HG03139 (cell line): ENCODE results near the gene SLC35D3.
"Not testable (repeated sequence)": the region's sequence is repeated elsewhere in the genome, so short reads cannot be mapped to it uniquely, and the experiment has no call there.

Experiments
- ATAC-seq: cut with Tn5 transposase; IDR thresholded peaks from one replicate; pipeline ENCODE4 v1.9.1; 2021; ENCODE audit not compliant: unreplicated experiment

SLC35D3 gene

GRCh38 chr6:136921936-136922684, at the start of gene SLC35D3:
TSS of gene SLC35D3 (plus strand) at chr6:136922301. CDS start at chr6:136922429, 128 bp downstream.
- no peak for ATAC-seq

GRCh38 chr6:136873748-136874147, 48.4 kb upstream of the SLC35D3 start:
- ATAC-seq: no peak

- ATAC-seq: not testable (repeated sequence)
These were observed 45.6 kb upstream of the SLC35D3 start for GRCh38 chr6:136876469-136876868.

GRCh38 chr6:136880748-136881460, 41.2 kb upstream of the SLC35D3 start:
- ATAC-seq: no peak

DNA sequence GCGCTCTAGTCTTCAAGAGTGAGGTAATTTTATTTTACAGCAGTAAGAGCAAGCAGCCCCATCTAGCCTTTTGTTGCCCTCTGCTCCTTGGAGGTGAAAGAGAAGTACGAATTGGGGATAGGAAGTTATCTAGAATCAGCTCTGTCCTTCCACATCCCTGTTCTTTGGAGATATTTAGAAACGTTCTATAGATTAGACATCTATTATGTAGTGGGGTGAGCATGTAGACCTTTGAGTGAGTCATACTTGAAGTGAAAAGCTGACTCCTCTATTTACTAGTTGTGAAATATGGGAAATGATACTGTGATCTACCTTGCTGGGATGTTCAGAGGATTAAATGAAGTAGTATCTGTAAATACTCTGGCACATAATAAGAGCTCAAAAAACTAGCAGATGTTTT, 36.0 kb upstream of the SLC35D3 start:
- no peak for ATAC-seq

- no peak for ATAC-seq
These were observed 34.1 kb upstream of the SLC35D3 start for GRCh38 chr6:136887953-136888352.

DNA sequence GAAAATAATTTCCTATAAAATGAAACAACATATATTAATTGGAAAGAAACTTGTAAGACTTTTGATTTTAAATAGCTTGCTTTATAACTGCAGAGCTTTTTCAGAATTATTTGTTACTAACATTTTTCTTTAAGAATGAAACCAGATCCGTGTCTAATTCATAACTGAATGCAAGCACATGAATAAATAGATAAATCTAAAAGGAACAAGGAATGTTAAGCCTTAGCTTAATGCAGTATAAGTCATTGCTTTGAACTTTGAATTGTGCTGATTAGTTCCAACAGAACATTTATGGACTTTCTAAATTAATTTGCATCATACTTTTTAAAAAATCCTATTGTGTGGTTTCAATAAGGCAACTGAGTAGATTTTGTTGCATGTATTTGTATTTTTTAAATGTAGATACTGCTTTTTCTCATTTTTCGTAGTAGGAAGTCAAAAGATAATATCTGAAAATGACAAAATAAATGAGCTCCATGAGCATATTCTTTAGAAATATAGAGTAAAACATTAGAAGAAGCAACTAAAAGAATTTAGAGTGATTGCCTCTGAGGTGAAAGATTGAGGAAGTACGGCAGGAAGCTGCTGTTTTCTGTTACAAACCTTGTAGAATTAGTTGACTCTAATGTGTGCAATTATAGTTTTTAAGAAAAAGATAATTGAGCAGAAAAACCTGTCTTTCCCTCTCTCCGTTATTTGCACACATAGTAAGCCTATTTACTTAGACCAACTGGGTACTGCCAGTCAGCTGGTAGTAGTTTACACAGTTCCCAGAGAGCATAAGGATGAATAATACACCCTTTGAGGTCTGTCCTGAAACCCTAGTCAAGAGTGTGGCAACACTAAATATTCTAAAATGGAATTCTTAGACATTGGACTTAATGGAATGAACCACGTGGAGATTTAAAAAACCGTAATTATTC, 32.6 kb upstream of the SLC35D3 start:
- no peak for ATAC-seq

- ATAC-seq: no peak
These were observed 31.8 kb upstream of the SLC35D3 start for GRCh38 chr6:136890194-136890839.

DNA sequence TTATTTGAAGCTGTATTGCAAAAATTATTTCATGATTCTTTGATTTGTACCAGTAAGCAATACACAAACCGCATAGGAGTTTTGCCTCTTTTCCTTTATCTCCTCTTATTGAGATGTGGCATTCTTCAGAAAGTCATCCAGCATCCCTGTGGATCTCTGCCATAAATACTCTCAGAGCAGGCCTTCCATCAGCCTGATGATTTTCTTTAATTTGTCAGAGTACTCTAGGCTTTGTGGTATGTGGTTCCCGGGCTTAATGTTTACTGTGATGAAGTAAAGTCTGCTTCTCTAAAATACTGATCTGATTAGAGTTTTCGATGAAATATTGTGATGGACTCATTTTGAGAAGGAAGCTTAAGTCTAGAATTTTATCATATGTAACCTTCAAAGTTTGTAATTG, 31.1 kb upstream of the SLC35D3 start:
- ATAC-seq: no peak

DNA sequence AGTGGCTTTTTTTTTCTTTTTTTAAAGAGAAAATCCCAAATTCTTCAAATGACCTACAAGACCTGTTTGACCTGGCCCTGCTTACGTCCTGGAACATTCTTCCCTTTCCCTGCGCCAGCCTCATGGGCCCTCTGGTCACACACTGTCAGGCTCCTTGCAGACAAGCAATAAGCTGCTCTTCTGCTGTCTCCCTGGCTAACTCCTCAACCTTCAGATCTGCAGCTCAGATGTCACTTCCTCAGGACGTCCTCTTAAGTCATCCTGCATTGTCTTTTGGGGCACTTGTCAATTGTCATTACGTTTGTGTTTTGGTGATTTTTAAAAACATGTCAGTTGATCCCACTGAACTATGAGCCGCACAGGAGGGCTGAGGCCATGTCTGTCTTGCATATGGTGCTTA, 28.9 kb upstream of the SLC35D3 start:
- ATAC-seq: no peak

DNA sequence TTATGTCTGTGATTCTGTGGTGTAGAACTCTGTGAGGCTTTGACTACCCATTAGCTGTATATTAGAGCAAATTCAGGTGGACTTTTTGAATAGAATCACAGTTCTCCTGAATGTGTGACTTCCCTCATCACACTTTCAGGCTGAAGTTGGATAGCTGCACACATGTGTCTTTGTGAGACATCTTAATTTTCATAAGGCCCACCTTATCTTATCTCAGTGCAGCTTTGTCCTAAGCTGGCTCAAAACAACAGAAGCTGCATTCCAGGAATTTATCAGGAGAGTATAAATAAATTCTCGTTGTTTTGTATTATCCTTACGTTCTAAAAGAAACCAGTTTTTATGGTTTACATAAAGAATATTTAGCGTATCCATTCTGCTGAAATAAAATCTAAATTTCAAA, 26.2 kb upstream of the SLC35D3 start:
- ATAC-seq: no peak

- no peak for ATAC-seq
These were observed 25.0 kb upstream of the SLC35D3 start for GRCh38 chr6:136897071-136897470.

DNA sequence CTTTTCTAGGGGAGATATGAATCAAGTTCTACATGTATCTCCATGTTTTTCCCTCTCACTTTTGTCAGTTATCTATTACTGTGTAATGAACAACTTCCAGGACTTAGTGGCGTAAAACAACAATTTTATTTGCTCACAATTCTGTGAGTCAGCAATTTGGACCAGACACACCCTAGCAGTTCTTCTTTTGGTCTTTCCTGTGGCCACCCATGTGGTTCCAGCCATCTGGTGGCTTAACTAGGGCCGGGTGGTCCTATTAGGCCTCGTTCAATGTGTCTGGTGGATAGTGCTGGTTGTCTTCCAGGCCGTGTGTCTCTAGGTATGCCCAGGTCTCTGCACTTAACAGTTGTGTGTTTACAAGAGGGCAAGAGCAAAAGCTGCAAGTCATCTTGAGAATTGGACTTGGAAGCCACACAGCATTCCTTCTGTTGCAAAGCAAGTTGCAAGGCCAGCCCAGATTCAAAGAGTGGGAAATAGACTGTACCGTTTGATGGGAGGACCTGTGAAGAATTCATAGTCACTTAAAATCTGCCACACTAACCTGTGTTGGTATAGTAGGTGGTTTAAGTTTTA, 20.8 kb upstream of the SLC35D3 start:
- ATAC-seq: no peak

- not testable (repeated sequence) for ATAC-seq
These were observed 17.6 kb upstream of the SLC35D3 start for GRCh38 chr6:136904477-136904876.

DNA sequence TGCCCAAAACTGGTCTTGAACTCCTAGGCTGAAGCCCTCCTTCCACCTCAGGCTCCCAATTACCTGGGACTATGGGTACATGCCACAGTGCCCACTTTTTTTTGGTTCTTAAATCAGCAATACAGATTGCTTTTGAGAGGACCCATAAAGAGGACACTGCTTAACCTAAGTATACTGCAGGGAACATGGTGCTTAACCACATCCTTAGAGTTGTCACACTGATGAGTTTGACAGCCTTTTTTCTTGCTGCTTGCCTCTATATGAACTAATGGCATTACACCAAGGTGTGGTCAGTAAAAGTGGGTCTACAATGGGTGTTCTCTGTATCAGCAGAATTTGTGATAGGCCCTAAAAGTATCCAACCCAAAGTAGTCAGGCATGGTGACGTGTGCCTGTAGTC, 7.2 kb upstream of the SLC35D3 start:
- ATAC-seq: no peak

- ATAC-seq: no peak
These were observed 3.4 kb upstream of the SLC35D3 start for GRCh38 chr6:136918706-136919105.

- ATAC-seq: no peak
These were observed 1.9 kb upstream of the SLC35D3 start for GRCh38 chr6:136920216-136920615.

GRCh38 chr6:136920671-136921380, 1.3 kb upstream of the SLC35D3 start:
- no peak for ATAC-seq

DNA sequence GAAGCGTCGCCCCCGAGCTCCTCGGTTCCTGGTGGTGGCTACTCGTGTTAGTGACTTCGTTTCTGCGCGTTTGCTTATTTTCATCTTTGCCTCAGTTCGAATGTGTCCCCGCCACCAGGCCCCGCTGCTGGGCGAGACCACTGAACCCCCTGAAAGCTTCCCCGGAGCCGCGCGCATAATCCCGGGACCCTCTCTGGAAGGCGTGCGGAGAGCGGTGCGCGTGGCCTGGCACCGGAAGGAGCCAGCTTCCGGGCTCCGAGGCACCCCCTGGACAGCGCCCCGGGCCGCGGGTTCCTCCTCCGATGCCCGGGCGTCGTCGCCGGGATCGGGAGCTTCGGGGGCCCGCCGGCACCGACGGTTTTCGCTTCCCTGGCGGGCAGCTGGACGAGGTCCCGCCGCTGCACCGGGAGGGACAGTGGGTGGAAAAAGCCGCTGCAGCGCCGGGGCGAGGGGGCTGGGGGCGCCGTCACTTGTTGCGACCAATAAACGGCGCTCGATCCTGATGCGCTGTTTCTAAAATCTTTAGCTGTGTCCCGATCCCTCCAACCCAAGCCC, 643 bp upstream of the SLC35D3 start:
- ATAC-seq: no peak

DNA sequence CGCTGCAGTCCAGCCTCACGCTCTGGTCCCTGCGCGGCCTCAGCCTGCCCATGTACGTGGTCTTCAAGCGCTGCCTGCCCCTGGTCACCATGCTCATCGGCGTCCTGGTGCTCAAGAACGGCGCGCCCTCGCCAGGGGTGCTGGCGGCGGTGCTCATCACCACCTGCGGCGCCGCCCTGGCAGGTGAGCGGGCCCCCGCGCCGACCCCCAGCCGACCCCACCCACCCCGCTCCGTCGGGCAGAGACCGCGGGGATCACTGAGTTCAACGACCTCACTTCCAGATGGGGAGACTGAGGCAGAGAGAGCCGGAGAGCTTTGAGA, 545 bp downstream of the SLC35D3 start:
- no peak for ATAC-seq
